HG03439 (cell line): ENCODE results near the gene PCDHB13.

Experiments
- ATAC-seq: cut with Tn5 transposase; IDR thresholded peaks from one replicate; pipeline ENCODE4 v1.9.1; 2021; ENCODE audit warnings: mild to moderate bottlenecking, moderate library complexity; ENCODE audit not compliant: unreplicated experiment

PCDHB13 gene

DNA sequence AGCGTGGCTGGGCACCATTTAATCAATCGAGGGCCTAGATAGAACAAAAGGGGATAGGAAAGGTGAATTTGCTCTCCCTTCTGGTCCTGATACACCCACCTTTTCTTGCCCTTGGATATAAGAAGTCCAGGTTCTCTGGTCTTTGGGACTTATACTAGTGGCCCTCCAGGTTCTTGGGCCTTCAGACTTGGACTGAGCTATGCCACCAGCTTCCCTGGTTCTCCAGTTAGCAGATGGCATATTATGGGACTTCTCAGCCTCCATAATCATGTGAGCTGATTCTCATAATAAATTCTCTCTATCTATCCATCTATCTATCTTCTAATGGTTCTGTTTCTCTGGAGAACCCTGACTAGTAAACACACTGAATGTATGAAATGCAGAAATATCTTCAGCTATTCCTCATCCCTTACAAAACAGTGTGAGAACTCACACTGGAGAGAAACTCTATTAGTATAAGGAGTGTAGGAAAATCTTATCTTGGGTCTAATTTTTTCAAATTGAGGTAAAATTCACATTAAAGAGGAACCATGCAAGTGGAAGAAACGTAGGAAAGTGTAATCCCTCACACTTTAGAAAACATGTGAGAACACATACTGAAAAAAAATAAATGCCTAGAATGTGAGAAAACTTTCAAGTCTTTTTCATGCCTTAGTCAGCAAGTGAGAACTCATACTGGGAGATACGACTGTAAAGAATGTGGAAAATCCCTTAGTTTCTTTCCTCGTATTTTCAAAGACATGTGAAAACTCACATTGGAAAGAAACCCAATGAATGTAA is 46.9 kb downstream of the PCDHB13 start:
- ATAC-seq = no peak

DNA sequence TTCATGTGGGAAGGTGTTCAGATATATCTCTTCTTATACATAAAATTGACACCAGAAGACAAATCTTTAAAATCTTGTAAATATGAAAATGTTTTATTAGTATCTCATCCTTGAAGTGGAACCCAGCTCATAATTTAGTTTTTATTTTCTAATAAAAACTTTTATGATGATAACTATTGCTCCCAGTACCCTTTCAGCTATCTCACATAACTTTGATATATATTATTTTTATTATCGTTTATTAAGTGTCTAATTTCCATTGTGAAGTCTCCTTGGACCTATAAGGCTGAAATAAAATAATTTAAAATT is 47.5 kb downstream of the PCDHB13 start:
- no peak for ATAC-seq
